ENCODE data around the gene LIMS2.

Gene LIMS2

GRCh38 chr2:127643439-127644065, 31.8 kb downstream of the LIMS2 start:
- no peak for TF ChIP-seq CTCF (conservative IDR thresholded peaks at IDR 0.05)
- TF ChIP-seq ZFX (IDR thresholded peaks at IDR 0.05): no peak
- no peak overlapping the region for H3K27ac ChIP-seq

GRCh38 chr2:127642706-127643438, 32.5 kb downstream of the LIMS2 start:
- no peak overlapping the region for H3K27ac ChIP-seq
- TF ChIP-seq ZFX (IDR thresholded peaks at IDR 0.05): no peak
- TF ChIP-seq CTCF (conservative IDR thresholded peaks at IDR 0.05): no peak

- TF ChIP-seq ZFX (IDR thresholded peaks at IDR 0.05) (no peak), CTCF (conservative IDR thresholded peaks at IDR 0.05) (no peak)
Measured at GRCh38 chr2:127641846-127642507, 33.4 kb downstream of the LIMS2 start.

GRCh38 chr2:127641133-127641532, 34.2 kb downstream of the LIMS2 start:
- TF ChIP-seq CTCF (conservative IDR thresholded peaks at IDR 0.05) (no peak), ZFX (IDR thresholded peaks at IDR 0.05) (no peak)
- no peak overlapping the region for H3K27ac ChIP-seq

More at GRCh38 chr2:127641846-127642507, 33.4 kb downstream of the LIMS2 start:
- H3K27ac ChIP-seq: no peak overlapping the region

- no peak overlapping the region for H3K27ac ChIP-seq
- no peak; the same call in 1 of the 2 replicates for TF ChIP-seq CTCF (conservative IDR thresholded peaks at IDR 0.05)
- TF ChIP-seq ZFX (IDR thresholded peaks at IDR 0.05): no peak
Measured at GRCh38 chr2:127640082-127641072, 35.0 kb downstream of the LIMS2 start.

GRCh38 chr2:127639111-127639474, 36.2 kb downstream of the LIMS2 start:
- no peak overlapping the region for H3K27ac ChIP-seq
- TF ChIP-seq ZFX (IDR thresholded peaks at IDR 0.05) (no peak), CTCF (conservative IDR thresholded peaks at IDR 0.05) (no peak)
